Uterus (tissue), 2 donors: ENCODE measurements around the gene SASS6.

Experiments used
- POLR2A ChIP-seq, 2 donors: fragments of 450-650 bp; IDR thresholded peaks; one replicate each; pipeline ENCODE4 v1.6.1; 2016; ENCODE audit warnings: antibody characterized with exemption in 2 of 2, mild to moderate bottlenecking in 1 of 2, moderate library complexity in 1 of 2
- TF ChIP-seq, protein P1 (sequence below), 4 experiments: fragments of 200-600 bp in 2 of 4; fragments of 450-650 bp in 2 of 4; sonication (generic) in 2 of 4; IDR thresholded peaks; one replicate each; pipeline ENCODE4 v1.5.1; 2016 to 2019; ENCODE audit warnings: antibody characterized with exemption in 4 of 4, mild to moderate bottlenecking in 2 of 4, moderate library complexity in 1 of 4

DNA sequence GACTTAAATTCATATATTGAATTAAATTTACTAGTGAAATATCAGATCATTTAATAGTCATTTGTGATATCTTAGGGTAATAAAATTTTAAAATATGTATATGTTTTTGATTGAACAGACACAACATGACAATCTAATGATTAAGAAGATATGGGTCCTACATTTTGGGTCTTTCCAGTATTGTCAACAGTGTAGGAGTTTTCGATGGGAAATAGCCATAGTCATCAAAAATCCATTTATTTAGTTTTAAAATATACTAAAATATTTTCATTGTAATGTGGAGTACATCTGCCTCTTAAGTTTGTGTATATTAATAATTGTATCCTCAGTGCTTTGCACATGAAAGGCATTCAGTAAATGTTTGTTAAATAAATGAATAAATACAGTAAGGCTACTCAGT, 14.2 kb upstream of the SASS6 start:
- TF ChIP-seq POLR2A (IDR thresholded peaks at IDR 0.05) = no peak
- TF ChIP-seq, protein P1, sequence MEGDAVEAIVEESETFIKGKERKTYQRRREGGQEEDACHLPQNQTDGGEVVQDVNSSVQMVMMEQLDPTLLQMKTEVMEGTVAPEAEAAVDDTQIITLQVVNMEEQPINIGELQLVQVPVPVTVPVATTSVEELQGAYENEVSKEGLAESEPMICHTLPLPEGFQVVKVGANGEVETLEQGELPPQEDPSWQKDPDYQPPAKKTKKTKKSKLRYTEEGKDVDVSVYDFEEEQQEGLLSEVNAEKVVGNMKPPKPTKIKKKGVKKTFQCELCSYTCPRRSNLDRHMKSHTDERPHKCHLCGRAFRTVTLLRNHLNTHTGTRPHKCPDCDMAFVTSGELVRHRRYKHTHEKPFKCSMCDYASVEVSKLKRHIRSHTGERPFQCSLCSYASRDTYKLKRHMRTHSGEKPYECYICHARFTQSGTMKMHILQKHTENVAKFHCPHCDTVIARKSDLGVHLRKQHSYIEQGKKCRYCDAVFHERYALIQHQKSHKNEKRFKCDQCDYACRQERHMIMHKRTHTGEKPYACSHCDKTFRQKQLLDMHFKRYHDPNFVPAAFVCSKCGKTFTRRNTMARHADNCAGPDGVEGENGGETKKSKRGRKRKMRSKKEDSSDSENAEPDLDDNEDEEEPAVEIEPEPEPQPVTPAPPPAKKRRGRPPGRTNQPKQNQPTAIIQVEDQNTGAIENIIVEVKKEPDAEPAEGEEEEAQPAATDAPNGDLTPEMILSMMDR (IDR thresholded peaks at IDR 0.05) = no peak
